GM12872 (cell line): ENCODE measurements around the gene RBFOX1.

Source experiments
- CTCF ChIP-seq: IDR thresholded peaks from 3 replicates; pipeline ENCODE4 v1.5.1; 2011; ENCODE audit warnings: low read depth, mild to moderate bottlenecking, low read length, moderate library complexity; ENCODE audit not compliant: insufficient read depth

Gene RBFOX1

GRCh38 chr16:7343243-7343642 is 10.6 kb downstream of the RBFOX1 start:
- no peak for TF ChIP-seq CTCF

- no peak for TF ChIP-seq CTCF
Observed at GRCh38 chr16:7344830-7345780, 12.5 kb downstream of the RBFOX1 start.

GRCh38 chr16:7350806-7351205 is 18.2 kb downstream of the RBFOX1 start:
- TF ChIP-seq CTCF, result no peak

- no peak for TF ChIP-seq CTCF
Observed at GRCh38 chr16:7351610-7352510, 19.2 kb downstream of the RBFOX1 start.

- no peak for TF ChIP-seq CTCF
Observed at GRCh38 chr16:7355758-7356157, 23.1 kb downstream of the RBFOX1 start.

GRCh38 chr16:7361416-7362129 is 28.9 kb downstream of the RBFOX1 start:
- no peak for TF ChIP-seq CTCF

- no peak for TF ChIP-seq CTCF
Observed at GRCh38 chr16:7362231-7362630, 29.6 kb downstream of the RBFOX1 start.
